GF-D8 (cell line): ENCODE measurements around the gene GP5.

ENCODE experiments used
- DNase-seq: peaks from one replicate; lab custom pipeline; 2025; lab: John Stamatoyannopoulos, UW

GP5 gene

GRCh38 chr3:194348354-194348753 is 50.7 kb downstream of the GP5 start:
- no peak for DNase-seq

GRCh38 chr3:194346621-194347020 is 52.4 kb downstream of the GP5 start:
- no peak for DNase-seq

GRCh38 chr3:194346035-194346434 is 53.0 kb downstream of the GP5 start:
- no peak for DNase-seq
